Activated CD8-positive, alpha-beta memory T cell treated with anti-CD3 and anti-CD28 coated beads for 1 hour (primary cell): ENCODE data around the gene NDRG4.

ENCODE experiments used
- DNase-seq, 2 donors: peaks; one replicate each; pipeline ENCODE4 v3.0.0-alpha.2; 2020; ENCODE audit warnings: low read depth in 1 of 2; ENCODE audit errors: extremely low read depth in 1 of 2

Gene NDRG4, protein sequence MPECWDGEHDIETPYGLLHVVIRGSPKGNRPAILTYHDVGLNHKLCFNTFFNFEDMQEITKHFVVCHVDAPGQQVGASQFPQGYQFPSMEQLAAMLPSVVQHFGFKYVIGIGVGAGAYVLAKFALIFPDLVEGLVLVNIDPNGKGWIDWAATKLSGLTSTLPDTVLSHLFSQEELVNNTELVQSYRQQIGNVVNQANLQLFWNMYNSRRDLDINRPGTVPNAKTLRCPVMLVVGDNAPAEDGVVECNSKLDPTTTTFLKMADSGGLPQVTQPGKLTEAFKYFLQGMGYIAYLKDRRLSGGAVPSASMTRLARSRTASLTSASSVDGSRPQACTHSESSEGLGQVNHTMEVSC

GRCh38 chr16:58499615-58500351 is at the start of gene NDRG4:
Gene NDRG4 (plus strand): TSS chr16:58500143. CDS start chr16:58500249, 106 bp downstream.
- no peak for DNase-seq

DNA sequence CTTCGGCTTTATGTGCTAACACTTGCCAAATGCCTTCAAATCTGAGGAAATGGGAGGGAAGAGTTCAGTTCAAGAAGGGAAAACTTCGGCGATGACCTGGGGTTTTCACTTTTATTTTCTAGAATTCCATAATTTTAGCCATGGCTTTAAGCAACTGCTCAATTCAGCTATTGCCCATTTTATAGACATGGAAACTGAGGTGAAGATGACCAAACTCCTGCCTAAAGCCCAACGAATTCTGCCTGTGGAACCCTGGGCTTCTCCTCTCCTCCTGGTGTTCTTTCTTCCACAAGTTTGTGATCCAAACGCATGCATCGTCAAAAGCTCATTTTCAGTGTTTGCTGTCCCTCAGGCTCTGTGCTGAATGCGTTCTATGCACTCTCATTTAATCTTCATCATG is 49.4 kb upstream of the NDRG4 start:
- DNase-seq: no peak

GRCh38 chr16:58451265-58451689 is 48.7 kb upstream of the NDRG4 start:
- no peak for DNase-seq

DNA sequence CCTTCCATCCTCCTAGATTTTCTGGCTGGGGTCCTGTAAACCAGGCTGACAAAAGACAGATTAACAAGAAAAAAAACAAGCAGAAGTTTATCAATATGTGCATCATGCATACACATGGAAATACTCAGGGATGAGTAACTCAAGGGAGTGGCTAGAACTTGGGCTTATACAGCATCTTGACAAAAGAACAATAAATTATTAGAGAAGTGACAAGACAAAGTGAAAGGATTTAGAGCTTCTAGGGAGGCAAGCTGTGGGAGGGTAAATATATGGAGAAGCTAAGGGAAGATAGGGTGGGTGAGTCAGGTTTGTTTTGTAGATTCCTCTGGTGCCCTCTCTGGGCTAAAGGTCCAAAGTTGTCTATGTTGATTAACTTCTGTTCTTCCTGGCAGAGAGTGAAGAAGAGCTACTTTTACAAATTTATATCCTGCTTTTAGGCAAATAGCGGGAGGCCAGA is 48.0 kb upstream of the NDRG4 start:
- DNase-seq: no peak

DNA sequence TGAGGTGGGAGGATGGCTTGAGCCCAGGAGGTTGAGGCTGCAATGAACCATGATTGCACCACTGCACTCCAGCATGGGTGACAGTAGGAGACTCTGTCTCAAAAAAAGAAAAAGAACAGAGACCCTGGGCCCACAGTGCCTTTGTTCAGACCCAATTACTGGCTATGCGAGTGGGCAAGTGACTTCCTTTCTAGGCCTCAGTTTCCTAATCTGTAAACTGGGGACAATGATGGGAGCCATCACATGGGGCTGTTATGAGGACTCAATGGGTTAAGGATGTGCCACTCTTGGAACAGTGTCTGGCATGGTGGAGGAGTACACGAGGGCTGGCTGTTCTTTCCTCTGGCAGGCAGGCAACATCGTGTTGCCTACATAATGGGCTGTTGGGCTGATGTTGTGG is 47.3 kb upstream of the NDRG4 start:
- DNase-seq: no peak

DNA sequence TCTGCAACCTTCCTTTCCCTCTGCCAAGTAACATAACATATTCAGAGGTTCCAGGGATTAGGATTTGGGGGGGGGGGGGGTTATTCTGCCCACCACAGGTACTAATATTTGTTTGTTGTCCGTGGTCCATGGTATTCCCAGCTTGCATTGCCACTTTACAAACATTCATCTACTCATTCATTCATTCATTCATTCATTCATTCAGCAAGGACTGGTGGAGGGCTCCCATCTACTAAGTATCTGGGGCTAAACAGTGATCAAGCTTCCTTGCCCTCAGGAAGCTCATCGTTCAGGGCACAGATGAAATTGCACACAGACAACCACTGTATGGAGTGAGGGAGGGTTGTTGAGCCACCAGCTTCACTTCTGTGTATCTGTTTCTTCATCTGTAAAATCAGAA is 45.8 kb upstream of the NDRG4 start:
- no peak for DNase-seq

DNA sequence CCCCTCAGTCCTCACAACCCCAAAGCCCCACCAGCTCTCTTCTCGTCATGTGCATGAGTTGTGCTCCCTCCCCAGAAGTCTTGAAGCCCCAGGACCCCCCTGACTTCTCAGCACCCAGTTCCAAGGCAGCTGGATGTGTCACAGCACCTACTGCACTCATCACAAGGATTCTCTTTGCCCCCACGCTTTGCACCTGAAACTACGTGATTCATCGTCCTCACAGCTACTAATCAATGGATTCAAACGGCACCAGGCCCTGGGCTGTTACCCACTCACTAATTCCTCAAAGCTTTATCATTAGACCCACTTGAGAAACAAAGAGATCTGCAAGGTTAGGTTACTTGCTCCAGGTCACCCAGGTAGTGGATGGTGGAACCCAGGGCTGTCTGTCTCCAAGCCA is 45.1 kb upstream of the NDRG4 start:
- no peak for DNase-seq

DNA sequence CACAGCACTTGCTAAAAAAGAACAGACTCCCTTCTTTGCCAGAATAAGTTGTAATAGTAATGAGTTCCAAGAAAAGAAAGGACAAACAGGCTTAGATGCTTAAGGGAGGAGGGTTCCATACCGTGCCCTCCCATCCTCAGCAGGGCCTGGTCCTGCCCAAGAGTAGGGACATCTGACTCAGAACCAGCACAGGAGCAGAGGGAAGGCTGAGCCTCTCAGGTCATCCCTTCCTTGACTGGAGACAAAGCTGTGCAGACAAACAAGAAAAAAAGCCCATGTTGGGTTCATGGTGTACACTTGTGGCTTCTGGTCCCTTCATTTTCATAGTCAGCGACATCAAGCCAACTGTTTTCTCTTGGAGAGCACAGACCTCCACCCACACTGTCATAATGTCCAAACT is 44.2 kb upstream of the NDRG4 start:
- DNase-seq: no peak

DNA sequence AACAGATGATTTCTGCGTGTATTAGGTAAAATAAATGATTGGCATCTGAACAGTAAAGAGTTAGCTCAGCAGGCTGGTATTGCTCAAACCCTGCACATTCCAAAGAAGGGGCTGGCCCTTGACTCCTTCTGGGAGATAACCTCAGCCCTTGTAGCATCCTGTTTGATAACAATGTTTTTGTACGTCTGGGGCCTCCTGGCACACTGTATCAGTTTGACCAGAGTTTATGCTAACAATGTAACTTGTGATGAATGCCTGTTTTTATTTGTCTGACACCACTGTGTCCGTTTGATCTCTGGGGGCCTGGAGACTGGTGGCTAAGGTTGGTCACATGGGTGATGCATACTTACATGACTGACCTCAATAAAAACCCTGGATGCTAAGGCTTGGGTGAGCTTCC is 43.8 kb upstream of the NDRG4 start:
- no peak for DNase-seq

DNA sequence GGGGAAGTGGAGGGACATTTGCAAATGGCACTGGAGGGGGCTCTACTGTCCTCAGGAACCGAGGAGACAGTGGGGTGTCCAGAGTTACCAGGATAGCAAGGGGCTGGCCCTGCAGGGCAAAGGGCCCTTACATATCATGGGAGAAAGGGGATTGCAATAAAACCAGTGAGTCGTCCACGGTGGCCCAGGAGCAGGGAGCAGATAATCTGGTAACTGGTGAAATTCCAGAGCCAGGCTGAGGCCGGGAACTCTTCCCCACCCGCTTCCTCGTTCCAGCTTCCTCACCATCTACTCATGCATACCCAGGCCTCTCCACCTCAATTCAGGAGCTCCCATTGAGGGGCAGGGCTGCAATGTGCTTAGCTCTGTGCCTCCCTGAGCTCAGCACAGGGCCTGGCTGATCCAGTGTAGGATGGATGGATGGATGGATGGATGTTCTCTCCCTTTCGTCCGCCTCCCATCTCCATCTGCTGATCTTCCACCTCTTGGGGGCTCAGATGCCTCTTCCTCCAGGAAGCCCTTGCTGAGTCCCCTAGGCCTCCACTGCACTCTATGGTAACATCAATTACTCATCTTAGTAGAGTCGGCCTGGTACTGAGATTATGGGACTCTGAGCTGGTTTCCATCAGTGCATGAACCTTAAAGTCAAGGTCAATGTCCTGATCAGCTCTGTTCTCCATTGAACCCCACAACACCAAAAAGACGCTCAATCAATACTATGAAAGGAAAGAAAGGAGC is 41.2 kb upstream of the NDRG4 start:
- DNase-seq: no peak

DNA sequence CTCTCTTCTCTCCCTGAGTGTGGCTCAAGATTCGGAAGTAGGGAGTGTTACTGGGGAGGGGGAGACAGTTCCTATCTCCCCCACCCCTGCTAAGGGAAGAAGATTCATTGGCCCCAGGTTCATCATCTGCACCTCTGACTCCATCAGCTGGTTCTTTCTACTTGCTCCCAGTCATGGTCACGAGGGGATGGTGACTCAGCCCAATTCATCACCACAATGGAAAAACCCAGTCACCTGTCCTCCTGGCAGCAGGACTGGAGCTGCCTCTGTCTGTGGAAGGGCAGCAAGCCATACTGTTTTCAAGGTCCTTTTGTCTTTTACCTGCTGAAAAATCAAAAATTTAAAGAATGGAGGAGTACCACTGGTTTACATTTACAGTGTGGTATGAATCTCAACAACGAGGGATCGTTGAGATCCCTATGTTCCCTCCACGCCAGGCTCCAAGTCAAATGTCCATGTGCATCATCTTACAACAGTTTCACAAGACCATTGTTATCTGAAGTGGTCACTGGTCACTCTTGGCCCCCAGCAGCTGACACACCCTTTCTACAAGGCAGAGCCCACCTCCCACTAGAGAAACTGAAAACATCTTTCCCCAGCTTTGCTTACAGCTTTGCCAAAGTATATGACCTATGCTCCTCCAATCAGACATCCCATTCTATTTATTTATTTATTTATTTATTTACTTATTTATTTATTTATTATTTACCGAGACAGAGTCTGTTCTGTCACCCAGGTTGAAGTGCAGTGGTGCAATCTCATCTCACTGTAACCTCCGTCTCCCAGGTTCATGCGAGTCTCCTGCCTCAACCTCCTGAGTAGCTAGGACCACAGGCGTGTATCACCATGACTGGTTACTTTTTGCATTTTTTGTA is 40.4 kb upstream of the NDRG4 start:
- no peak for DNase-seq

- no peak for DNase-seq
These were observed 39.7 kb upstream of the NDRG4 start for GRCh38 chr16:58460219-58460610.

DNA sequence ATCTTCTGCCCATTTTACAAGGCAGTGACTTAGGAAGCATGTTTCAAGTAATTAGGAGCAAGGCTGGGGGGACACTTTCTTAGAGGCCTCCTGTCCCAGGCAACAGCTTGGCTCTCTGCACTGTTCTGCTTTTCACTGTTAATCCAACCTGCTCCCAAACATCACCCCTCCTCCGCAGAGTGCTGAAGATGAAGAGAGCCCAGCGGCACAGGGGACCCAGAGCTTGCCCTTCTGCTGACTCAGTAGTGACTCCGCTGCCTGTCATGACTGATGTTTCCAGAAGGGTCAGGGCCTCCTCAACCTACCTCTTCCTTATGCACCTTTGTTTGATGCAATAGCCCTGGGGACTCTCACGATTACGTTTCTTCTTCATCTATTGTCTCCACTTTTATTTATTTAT is 38.9 kb upstream of the NDRG4 start:
- DNase-seq: no peak

GRCh38 chr16:58461640-58462039 is 38.3 kb upstream of the NDRG4 start:
- DNase-seq: no peak

DNA sequence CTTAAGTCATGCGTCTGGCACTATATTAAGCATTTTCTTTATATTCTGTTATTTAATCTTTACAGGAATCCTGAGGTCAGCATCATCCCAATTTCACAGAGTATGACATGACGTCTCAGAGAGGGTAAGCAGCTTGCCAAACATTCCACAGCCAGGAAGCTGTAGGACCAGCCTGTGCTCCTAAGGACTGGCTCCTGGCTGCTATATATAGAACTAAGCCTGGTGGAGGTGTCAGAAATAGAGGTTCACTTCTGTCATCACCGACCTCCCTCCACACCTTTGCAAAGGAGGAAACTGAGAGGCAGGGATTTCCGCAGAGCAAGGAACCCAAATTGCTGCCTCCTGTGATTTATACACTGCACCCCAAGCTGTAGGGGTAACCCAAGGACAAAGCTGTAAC is 37.9 kb upstream of the NDRG4 start:
- no peak for DNase-seq

DNA sequence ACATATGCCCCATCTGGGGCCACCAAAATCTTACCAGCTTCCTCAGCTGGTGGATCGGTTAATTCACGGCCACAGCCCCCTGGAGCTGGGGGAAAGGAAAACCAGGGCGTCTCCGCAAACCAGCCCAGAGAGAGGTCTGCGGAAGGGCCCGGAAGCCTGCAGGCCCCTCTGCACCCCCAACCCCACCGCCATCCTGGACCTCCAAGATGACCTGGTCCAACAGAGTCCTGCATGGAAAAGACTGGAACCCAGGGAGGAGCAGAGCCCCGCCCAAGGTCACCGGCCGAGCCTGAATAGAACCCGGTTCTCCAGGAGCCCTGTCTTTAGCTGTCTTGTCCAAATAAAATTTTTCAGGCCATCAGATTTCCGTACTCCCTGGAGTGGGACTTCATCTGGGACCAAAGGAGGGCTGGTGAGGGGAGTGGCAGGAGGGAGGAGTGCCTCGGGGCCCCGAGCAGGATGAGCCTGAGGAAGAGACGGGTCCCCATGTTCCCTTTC is 37.4 kb upstream of the NDRG4 start:
- no peak for DNase-seq

- DNase-seq: no peak
These were observed 36.7 kb upstream of the NDRG4 start for GRCh38 chr16:58462997-58463941.

DNA sequence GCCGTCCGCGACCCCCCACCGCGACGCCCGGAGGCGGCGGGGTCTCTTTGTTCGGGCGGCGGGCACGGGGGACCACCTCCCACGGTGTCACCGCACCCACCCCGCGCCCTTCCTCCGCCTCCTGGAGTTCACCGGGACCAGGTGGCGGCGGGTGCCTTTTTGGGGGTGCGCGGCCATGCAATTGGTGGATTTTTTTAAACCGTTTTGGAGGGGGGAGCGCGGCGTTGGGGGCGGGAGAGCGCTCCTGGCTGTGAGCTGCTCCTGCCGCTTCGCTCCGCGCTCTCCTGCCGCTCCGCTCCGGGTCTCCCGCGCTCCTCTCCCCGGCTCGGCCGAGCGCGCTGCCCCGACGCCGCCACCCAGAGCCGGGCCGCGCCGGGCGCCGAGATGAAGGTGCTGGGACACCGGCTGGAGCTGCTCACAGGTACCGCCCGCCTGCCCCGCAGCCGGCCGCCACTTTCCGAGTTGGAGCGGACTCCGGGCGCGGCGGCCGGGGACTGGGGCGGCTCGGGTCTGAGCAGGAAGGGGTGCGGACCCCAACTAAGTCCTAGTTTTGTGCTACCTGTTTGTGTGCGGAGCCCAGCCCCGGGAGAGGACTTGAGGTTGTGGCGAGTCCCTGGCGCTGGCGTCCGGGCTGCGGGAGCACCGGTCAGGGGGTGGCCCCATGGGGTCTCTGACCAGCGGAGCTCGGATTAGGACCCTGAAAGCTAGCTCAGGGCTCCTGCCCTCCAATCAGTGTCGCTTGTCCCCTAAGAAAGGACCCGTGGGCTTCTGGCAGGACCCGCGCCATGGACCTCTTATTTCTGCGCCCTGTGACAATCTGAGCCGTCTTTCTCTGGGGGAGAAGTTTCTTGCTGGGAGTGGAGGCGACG is 35.7 kb upstream of the NDRG4 start:
- DNase-seq: no peak
